K562 (cell line): Measurements from ENCODE around the gene CELA3B. TPM values are rescaled to one million over a fixed set of nuclear protein-coding genes. Genes with fewer than 3 reads are reported as not detected.
A peak's percentile ranks its signal among the peaks of the same experiment; 100 is the strongest.

Experiments
- CBFA2T2 ChIP-seq: fragments of 450-650 bp; conservative IDR thresholded peaks from 2 replicates; pipeline ENCODE4 v1.6.1; 2017; ENCODE audit warnings: mild to moderate bottlenecking
- GATA2 ChIP-seq: sonication (generic); formaldehyde crosslinking; IDR thresholded peaks from 2 replicates; pipeline ENCODE4 v1.4.0; 2020; ENCODE audit warnings: mild to moderate bottlenecking, missing genetic modification reagents
- IRF9 ChIP-seq: fragments of 450-650 bp; IDR thresholded peaks from 2 replicates; pipeline ENCODE4 v1.6.1; 2016; ENCODE audit warnings: missing biosample characterization, missing genetic modification characterization
- JUND ChIP-seq, 2 experiments: IDR thresholded peaks; 2 replicates in 1 of 2; 3 replicates in 1 of 2; pipeline ENCODE4 v1.6.1; 2011; ENCODE audit warnings: borderline replicate concordance in 2 of 2, low read depth in 2 of 2, low read length in 2 of 2, improper control_type of control experiment in 1 of 2, missing biosample characterization in 1 of 2, missing genetic modification characterization in 1 of 2, missing genetic modification reagents in 1 of 2
- KDM4B ChIP-seq, 2 experiments: fragments of 450-650 bp in 1 of 2; sonication (generic) in 1 of 2; IDR thresholded peaks; 2 replicates each; pipeline ENCODE4 v1.6.1; 2016 to 2017; ENCODE audit warnings: borderline replicate concordance in 2 of 2, antibody characterized with exemption in 1 of 2, low read depth in 1 of 2, mild to moderate bottlenecking in 1 of 2
- NR2C1 ChIP-seq, 2 experiments: fragments of 450-650 bp; IDR thresholded peaks; 2 replicates each; pipeline ENCODE4 v1.6.1; 2017; ENCODE audit warnings: mild to moderate bottlenecking in 2 of 2, antibody characterized with exemption in 1 of 2, inconsistent platforms in 1 of 2, missing compliant biosample characterization in 1 of 2, missing genetic modification characterization in 1 of 2
- ZBTB17 ChIP-seq: fragments of 450-650 bp; formaldehyde crosslinking; IDR thresholded peaks from 2 replicates; pipeline ENCODE4 v1.4.0; 2020; ENCODE audit warnings: mild to moderate bottlenecking
- ZNF282 ChIP-seq: sonication (generic); formaldehyde crosslinking; IDR thresholded peaks from 2 replicates; pipeline ENCODE4 v1.8.1; 2023; ENCODE audit warnings: missing genetic modification reagents
- polyA plus RNA-seq, 8 experiments: library from polyadenylated mRNA; depleted of rRNA in 4 of 8; stranded (reverse) in 5 of 8; unstranded in 3 of 8; fragments of >200 nt; fragmentation: Nextera tagmentation in 2 of 8; fragmentation: Illumina TruSeq in 1 of 8; extraction: Ambion mirVana in 2 of 8; extraction: Trizol in 1 of 8; gene quantifications; 2 replicates each; pipeline versions ENCODE4 v1.2.1 to v1.2.3, GENCODE V29; 2011 to 2014; ENCODE audit warnings: inconsistent platforms in 1 of 8, missing spikeins in 1 of 8
- total RNA-seq, 7 experiments: library from RNA; depleted of rRNA in 6 of 7; stranded (reverse); fragments of >200 nt in 6 of 7; fragmentation: Illumina TruSeq in 2 of 7; extraction: Trizol in 2 of 7; gene quantifications; 2 replicates each; pipeline versions ENCODE4 v1.2.1 to v1.2.3, GENCODE V29; 2011 to 2021; ENCODE audit warnings: low replicate concordance in 1 of 7
- TF ChIP-seq, protein P1 (sequence below): fragments of 200-800 bp; sonication (Bioruptor generic); IDR thresholded peaks from 2 replicates; pipeline ENCODE4 v1.6.1; 2017; ENCODE audit warnings: missing genetic modification characterization, missing compliant biosample characterization

CELA3B gene
- total and polyA plus RNA-seq, 9 of the 15 experiments (the other 6 are each of a cell fraction or from before 2014, with no cell fraction given): 3.1 TPM; not detected in 8

DNA sequence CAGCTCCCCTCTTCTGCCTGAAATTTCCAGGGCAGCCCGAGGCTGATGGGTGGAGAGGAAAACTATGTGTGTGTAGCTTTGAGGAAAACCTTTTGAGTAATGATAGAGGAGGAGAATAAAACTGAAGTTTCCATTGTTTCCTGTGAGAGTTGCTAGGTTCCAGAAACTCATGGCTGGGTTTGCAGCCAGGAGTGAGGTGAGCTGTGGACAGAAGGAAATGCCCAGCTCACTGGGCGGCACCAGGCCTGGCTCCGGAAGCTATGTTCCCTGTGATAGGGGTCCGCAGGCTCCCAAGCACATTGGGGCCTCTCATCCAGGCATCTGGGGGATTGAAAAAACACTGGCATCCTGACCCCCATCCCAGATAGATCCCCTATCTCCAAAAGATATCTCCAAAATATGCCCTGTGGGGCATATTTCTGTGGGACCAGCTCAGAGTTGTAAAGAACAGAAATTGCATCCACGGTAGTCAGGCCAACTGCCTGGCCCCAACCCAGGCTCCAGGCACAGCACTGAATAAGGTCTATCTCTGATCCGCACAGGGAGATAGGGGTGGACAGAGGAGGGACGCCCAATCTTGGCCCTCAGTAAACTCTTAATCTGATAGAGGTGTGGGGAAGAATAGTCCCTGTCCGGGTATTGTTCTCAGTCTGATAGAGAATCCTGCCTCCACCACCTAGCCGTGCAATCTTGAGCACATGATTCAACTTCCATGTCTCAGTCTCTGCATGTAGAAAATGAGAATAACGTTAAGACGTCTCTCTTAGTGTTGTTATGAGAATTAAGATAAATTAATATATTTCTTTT, 37.9 kb upstream of the CELA3B start (continued):
- TF ChIP-seq GATA2 (CRISPR knock-in tag) (peak; percentile 37; the same call in 1 of the 2 replicates), CBFA2T2 (no peak), ZBTB17 (no peak), KDM4B (IDR thresholded peaks at IDR 0.05; ENCODE audit: borderline replicate concordance in 2 of 2, low read depth in 1 of 2) (no peak), NR2C1 (IDR thresholded peaks at IDR 0.05) (no peak), NR2C1 (tag; IDR thresholded peaks at IDR 0.05) (no peak), JUND (IDR thresholded peaks at IDR 0.05; ENCODE audit: borderline replicate concordance, low read depth, low read length) (no peak), JUND (tag; IDR thresholded peaks at IDR 0.05; ENCODE audit: borderline replicate concordance, low read depth, low read length) (peak; percentile 9; the same call in 1 of the 3 replicates), IRF9 (no peak), ZNF282 (CRISPR knock-in tag) (no peak)
- TF ChIP-seq, protein P1, sequence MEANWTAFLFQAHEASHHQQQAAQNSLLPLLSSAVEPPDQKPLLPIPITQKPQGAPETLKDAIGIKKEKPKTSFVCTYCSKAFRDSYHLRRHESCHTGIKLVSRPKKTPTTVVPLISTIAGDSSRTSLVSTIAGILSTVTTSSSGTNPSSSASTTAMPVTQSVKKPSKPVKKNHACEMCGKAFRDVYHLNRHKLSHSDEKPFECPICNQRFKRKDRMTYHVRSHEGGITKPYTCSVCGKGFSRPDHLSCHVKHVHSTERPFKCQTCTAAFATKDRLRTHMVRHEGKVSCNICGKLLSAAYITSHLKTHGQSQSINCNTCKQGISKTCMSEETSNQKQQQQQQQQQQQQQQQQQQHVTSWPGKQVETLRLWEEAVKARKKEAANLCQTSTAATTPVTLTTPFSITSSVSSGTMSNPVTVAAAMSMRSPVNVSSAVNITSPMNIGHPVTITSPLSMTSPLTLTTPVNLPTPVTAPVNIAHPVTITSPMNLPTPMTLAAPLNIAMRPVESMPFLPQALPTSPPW: peak; percentile 33
